ENCODE data around the gene TENM3. TPM values are rescaled to one million over a fixed set of nuclear protein-coding genes. Genes with fewer than 3 reads are reported as not detected.

Gene TENM3
- total and polyA plus RNA-seq, 2 of the 8 experiments (the other 6 are each of a cell fraction or from before 2014, with no cell fraction given) = 36.9 to 69.3 TPM

GRCh38 chr4:182823576-182823975 lies 580.4 kb downstream of the TENM3 start:
- WGBS, 2 experiments (ENCODE audit: extremely low coverage in 1 of 2, insufficient coverage in 1 of 2, insufficient read length in 1 of 2, insufficient replicate concordance in 2 of 2, low coverage in 1 of 2, low lambda C conversion rate in 2 of 2, missing lambda C conversion rate in 1 of 2) = 89% methylated on average over 1 of the region's 1 CpG; no CpG with 5 or more reads in 1 of the 2 experiments
- no peak for FAIRE-seq
- TF ChIP-seq ZNF274 (IDR thresholded peaks at IDR 0.05; ENCODE audit: borderline replicate concordance, extremely low read depth, low read length) (no peak), JUN (IDR thresholded peaks at IDR 0.05; ENCODE audit: low read depth, low read length) (no peak), TCF12 (IDR thresholded peaks at IDR 0.05; ENCODE audit: low read depth, low read length) (no peak), RFX5 (IDR thresholded peaks at IDR 0.05; ENCODE audit: borderline replicate concordance, low read depth, low read length) (no peak), TAF1 (IDR thresholded peaks at IDR 0.05; ENCODE audit: low read depth, low read length) (no peak), POLR2AphosphoS5 (IDR thresholded peaks at IDR 0.05; ENCODE audit: low read depth, low read length) (no peak), SIRT6 (IDR thresholded peaks at IDR 0.05; ENCODE audit: low read length) (no peak), KDM1A (IDR thresholded peaks at IDR 0.05; ENCODE audit: borderline replicate concordance, low read length) (no peak), CHD2 (IDR thresholded peaks at IDR 0.05; ENCODE audit: low read length) (no peak), KDM5A (IDR thresholded peaks at IDR 0.05; ENCODE audit: low read length) (no peak), HDAC6 (IDR thresholded peaks at IDR 0.05; ENCODE audit: low read depth, low read length) (no peak), RNF2 (IDR thresholded peaks at IDR 0.05; ENCODE audit: borderline replicate concordance, low read depth, low read length, missing control alignments, poor library complexity, severe bottlenecking) (no peak), FOSL1 (IDR thresholded peaks at IDR 0.05; ENCODE audit: insufficient read depth, low read depth, low read length) (no peak), RAD21 (IDR thresholded peaks at IDR 0.05 in 1 of 2, conservative IDR thresholded peaks at IDR 0.05 in 1 of 2; ENCODE audit: low read depth in 2 of 2, low read length in 2 of 2) (no peak)
- TF ChIP-seq, protein P1, sequence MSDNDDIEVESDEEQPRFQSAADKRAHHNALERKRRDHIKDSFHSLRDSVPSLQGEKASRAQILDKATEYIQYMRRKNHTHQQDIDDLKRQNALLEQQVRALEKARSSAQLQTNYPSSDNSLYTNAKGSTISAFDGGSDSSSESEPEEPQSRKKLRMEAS (IDR thresholded peaks at IDR 0.05) = no peak

More at GRCh38 chr4:182823576-182823975, 580.4 kb downstream of the TENM3 start:
- H3K4ac ChIP-seq (replicated peaks; ENCODE audit: insufficient read length, low read depth, low read length) = no peak overlapping the region
- CTCF ChIA-PET (ENCODE audit: partially characterized antibody) = interaction anchor here (1.1 to 1.5 kb wide), 2 partner anchors 22 to 89 kb away, joined by 3 to 4 read pairs; no protein-coding TSS in a partner anchor
- no peak overlapping the region for H2BK12ac ChIP-seq (ENCODE audit: low read depth, low read length)
- H2AFZ ChIP-seq (ENCODE audit: low read length) = no peak overlapping the region; the same call in 1 of the 2 replicates
- no peak overlapping the region for H2BK5ac ChIP-seq (ENCODE audit: low read depth, low read length)
- no peak overlapping the region for H3K4me3 ChIP-seq (ENCODE audit: extremely low read depth in 1 of 4, insufficient read depth in 2 of 4, low read depth in 3 of 4, low read length in 4 of 4)
- no peak overlapping the region for H3K56ac ChIP-seq (replicated peaks; ENCODE audit: insufficient read length, low read depth, low read length)
- H4K5ac ChIP-seq (ENCODE audit: insufficient read length, low read depth, low read length) = no peak overlapping the region
- H4K8ac ChIP-seq (ENCODE audit: extremely low read depth, insufficient read depth, low read length) = no peak overlapping the region
- H2BK20ac ChIP-seq (ENCODE audit: low read length) = no peak overlapping the region
- H4K91ac ChIP-seq (replicated peaks; ENCODE audit: insufficient read length, low read length) = no peak overlapping the region
- H2AK5ac ChIP-seq (ENCODE audit: low read depth, low read length) = no peak overlapping the region
- no peaks in the 10 kb centered on the region for H3K36me3 ChIP-seq (ENCODE audit: control insufficient read depth in 2 of 4, insufficient read depth in 4 of 4, low read length in 3 of 4)
- no peak for DNase-seq (ENCODE audit: low read depth in 1 of 2, low spot score in 2 of 2)
- H3K79me2 ChIP-seq (ENCODE audit: control insufficient read depth in 1 of 2, insufficient read depth in 2 of 2, low read length in 2 of 2) = no peaks in the 10 kb centered on the region
- no peak overlapping the region for H3K27ac ChIP-seq (ENCODE audit: low read depth, low read length)
- no peak overlapping the region for H3K4me2 ChIP-seq (ENCODE audit: insufficient read depth in 1 of 2, low read depth in 2 of 2, low read length in 2 of 2)
- peaks cover 0 to 8% (median 2%) of the 10 kb centered on the region in 4 experiments; a peak in 4 of 7 replicates for H3K4me1 ChIP-seq (replicated peaks in 1 of 4; ENCODE audit: control insufficient read depth in 3 of 4, insufficient read depth in 4 of 4, low read length in 3 of 4)
- no peaks in the 10 kb centered on the region for H3K9me3 ChIP-seq (ENCODE audit: insufficient read depth in 2 of 2, low read depth in 1 of 2, low read length in 1 of 2)
- H2BK15ac ChIP-seq (ENCODE audit: low read length) = no peak overlapping the region
- no peak overlapping the region for H2BK120ac ChIP-seq (replicated peaks; ENCODE audit: low read depth, low read length)
- H3K27me3 ChIP-seq (replicated peaks in 1 of 4; ENCODE audit: control insufficient read depth in 3 of 4, extremely low read depth in 1 of 4, insufficient read depth in 3 of 4, low read length in 3 of 4) = no peaks in the 10 kb centered on the region
- H3K14ac ChIP-seq (ENCODE audit: insufficient read length) = no peak overlapping the region
- H4K20me1 ChIP-seq (replicated peaks in 1 of 2; ENCODE audit: control insufficient read depth in 1 of 2, insufficient read depth in 2 of 2, low read length in 2 of 2) = no peaks in the 10 kb centered on the region
- H3K18ac ChIP-seq (ENCODE audit: extremely low read depth, low read length) = no peak overlapping the region
- H3K23ac ChIP-seq (ENCODE audit: insufficient read length) = no peak overlapping the region
- POLR2A ChIA-PET (ENCODE audit: partially characterized antibody) = no interaction called here
- no peaks in the 10 kb centered on the region for H3K79me1 ChIP-seq (ENCODE audit: low read depth, low read length)
- H3K23me2 ChIP-seq (ENCODE audit: low read depth, low read length) = no peaks in the 10 kb centered on the region
- H3K9ac ChIP-seq (replicated peaks in 1 of 4; ENCODE audit: extremely low read depth in 1 of 4, low read depth in 3 of 4, low read length in 3 of 4) = no peak overlapping the region
